Measurements from ENCODE around the gene ZNF536. TPM values are rescaled to one million over a fixed set of nuclear protein-coding genes. Genes with fewer than 3 reads are reported as not detected.

The ZNF536 gene
- total and polyA plus RNA-seq, 2 donors (not counting 3 experiments of a cell fraction or from before 2014, with no cell fraction given), result not detected

DNA sequence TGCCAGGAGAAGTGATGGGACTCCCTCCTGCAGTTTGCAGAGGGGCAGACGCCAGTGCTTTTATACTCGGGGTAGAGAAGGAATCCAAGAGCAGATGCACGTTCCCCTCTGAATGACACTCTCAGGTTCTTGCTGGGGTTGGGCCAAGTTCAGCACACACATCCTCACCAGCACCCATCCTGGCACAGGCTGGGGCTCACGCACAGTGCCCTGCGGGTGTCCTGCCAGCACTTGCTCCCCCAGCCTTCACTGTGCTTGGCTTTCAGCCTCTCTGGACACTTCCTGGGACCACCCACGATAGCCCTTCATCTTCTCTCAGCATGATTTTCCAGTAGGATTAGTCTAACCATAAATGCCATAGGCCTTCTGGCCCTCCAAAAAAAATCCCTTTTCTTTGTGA is 158.6 kb downstream of the ZNF536 start:
- intact Hi-C loops (cut with micrococcal nuclease) (no loop called here), dilution Hi-C loops (cut with MboI; ENCODE audit: extremely low pct_ligation_motif_present, low sequenced_read_pairs) (no loop called here)
- no peak overlapping the region for H3K4me2 ChIP-seq (ENCODE audit: insufficient read depth, low read length)
- ChIA-PET POLR2A (no interaction called here), CTCF (no interaction called here)
- no peaks in the 10 kb centered on the region for H3K4me1 ChIP-seq (ENCODE audit: control insufficient read depth, extremely low read depth, insufficient read depth, low read length)
- no peak for FAIRE-seq
- H3K9ac ChIP-seq (replicated peaks; ENCODE audit: extremely low read depth, insufficient read depth, low read length), result no peak overlapping the region
- H3K27ac ChIP-seq (ENCODE audit: insufficient read depth, low read depth, low read length), result no peak overlapping the region
- H3K4me3 ChIP-seq (replicated peaks in 1 of 3; ENCODE audit: insufficient read depth in 1 of 3, low read depth in 1 of 3, low read length in 3 of 3), result no peak overlapping the region
- no peaks in the 10 kb centered on the region for H4K20me1 ChIP-seq (replicated peaks; ENCODE audit: control insufficient read depth, extremely low read depth, insufficient read depth, low read length)
- peaks cover 8% of the 10 kb centered on the region for H3K9me3 ChIP-seq (replicated peaks; ENCODE audit: control insufficient read depth, insufficient read depth, low read length)
- no TSS peak for BruUV-seq (replicated peaks)
- TF ChIP-seq, protein P1, sequence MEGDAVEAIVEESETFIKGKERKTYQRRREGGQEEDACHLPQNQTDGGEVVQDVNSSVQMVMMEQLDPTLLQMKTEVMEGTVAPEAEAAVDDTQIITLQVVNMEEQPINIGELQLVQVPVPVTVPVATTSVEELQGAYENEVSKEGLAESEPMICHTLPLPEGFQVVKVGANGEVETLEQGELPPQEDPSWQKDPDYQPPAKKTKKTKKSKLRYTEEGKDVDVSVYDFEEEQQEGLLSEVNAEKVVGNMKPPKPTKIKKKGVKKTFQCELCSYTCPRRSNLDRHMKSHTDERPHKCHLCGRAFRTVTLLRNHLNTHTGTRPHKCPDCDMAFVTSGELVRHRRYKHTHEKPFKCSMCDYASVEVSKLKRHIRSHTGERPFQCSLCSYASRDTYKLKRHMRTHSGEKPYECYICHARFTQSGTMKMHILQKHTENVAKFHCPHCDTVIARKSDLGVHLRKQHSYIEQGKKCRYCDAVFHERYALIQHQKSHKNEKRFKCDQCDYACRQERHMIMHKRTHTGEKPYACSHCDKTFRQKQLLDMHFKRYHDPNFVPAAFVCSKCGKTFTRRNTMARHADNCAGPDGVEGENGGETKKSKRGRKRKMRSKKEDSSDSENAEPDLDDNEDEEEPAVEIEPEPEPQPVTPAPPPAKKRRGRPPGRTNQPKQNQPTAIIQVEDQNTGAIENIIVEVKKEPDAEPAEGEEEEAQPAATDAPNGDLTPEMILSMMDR (IDR thresholded peaks at IDR 0.05; ENCODE audit: extremely low read depth in 1 of 2, insufficient read depth in 1 of 2, low read depth in 1 of 2, low read length in 2 of 2), result no peak
- no peak for TF ChIP-seq EZH2 (IDR thresholded peaks at IDR 0.05; ENCODE audit: borderline replicate concordance, low read depth, low read length, severe bottlenecking)
- TF ChIP-seq GATA2 (IDR thresholded peaks at IDR 0.05; ENCODE audit: insufficient read depth, insufficient read length, low read depth, low read length), result no peak
- no peak for TF ChIP-seq POLR2A (IDR thresholded peaks at IDR 0.05; ENCODE audit: low read depth, low read length)
- no peak for TF ChIP-seq POLR2AphosphoS5 (IDR thresholded peaks at IDR 0.05; ENCODE audit: insufficient read depth, low read depth, low read length)
- TF ChIP-seq, protein P2, sequence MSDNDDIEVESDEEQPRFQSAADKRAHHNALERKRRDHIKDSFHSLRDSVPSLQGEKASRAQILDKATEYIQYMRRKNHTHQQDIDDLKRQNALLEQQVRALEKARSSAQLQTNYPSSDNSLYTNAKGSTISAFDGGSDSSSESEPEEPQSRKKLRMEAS (IDR thresholded peaks at IDR 0.05; ENCODE audit: insufficient read depth, insufficient read length), result no peak
- TF ChIP-seq MYC (IDR thresholded peaks at IDR 0.05; ENCODE audit: low read depth, low read length), result no peak
- no peak for TF ChIP-seq JUN (IDR thresholded peaks at IDR 0.05; ENCODE audit: borderline replicate concordance, insufficient read depth, insufficient read length, low read depth)
- no peak for TF ChIP-seq FOS (IDR thresholded peaks at IDR 0.05; ENCODE audit: borderline replicate concordance, insufficient read depth, low read length)
- H2AFZ ChIP-seq (ENCODE audit: low read depth, low read length), result no peak overlapping the region
- H3K27me3 ChIP-seq (ENCODE audit: control insufficient read depth in 2 of 2, insufficient read depth in 2 of 2, low read length in 2 of 2), result no peaks in the 10 kb centered on the region
- H3K36me3 ChIP-seq (ENCODE audit: control insufficient read depth in 2 of 2, extremely low read depth in 1 of 2, insufficient read depth in 2 of 2, low read length in 2 of 2), result no peaks in the 10 kb centered on the region
- DNase-seq (ENCODE audit: low read depth, low spot score), result no peak
- no peaks in the 10 kb centered on the region for H3K9me1 ChIP-seq (replicated peaks; ENCODE audit: control insufficient read depth, extremely low read depth, insufficient read depth, low read length)
- H3K79me2 ChIP-seq (ENCODE audit: control insufficient read depth, insufficient read depth, low read length), result no peaks in the 10 kb centered on the region
